HG03095 (cell line): ENCODE measurements around the gene ERBIN.
A peak's percentile ranks its signal among the peaks of the same experiment; 100 is the strongest.
"Not testable (repeated sequence)": the region's sequence is repeated elsewhere in the genome, so short reads cannot be mapped to it uniquely, and the experiment has no call there.

Experiments used
- ATAC-seq: cut with Tn5 transposase; IDR thresholded peaks from one replicate; pipeline ENCODE4 v1.9.1; 2021; ENCODE audit warnings: moderate library complexity; ENCODE audit not compliant: unreplicated experiment

Gene ERBIN

DNA sequence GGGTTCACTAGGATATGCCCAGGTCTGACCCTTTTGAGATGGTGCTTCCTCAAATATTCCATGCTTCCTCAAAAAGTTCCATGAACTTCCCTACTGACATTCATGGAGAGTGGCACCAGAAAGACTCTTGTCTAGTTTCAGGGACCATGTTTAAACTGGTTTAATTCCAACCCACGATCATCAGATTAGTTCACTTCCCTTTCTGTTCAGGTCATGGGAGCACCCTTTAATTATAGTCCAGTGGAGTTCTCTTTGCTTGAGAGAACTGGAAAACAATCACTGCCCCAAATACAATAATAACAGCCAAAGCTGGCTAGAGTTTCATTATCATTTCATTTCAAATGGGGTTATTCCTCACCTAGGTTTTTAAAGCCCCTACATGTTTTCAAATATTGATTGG, 9.7 kb upstream of the ERBIN start:
- no peak for ATAC-seq

DNA sequence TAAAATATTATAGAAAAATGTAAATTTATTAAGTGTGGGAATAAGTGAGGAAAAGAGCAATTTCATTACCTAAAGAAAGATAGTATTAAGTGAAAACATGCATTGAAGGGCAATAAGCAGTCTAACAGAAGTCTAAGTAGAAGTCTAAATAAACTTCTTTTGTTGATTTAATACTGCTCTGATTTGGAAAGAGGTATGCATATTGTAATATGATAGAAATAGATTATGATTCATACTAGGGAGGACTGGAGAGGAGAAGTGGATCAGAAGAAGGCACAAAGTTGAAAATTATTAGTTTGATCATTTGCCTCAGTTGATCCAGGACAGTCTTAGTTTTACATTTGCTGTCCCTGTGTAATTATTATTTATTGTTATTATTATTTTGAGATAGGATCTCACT, 6.6 kb upstream of the ERBIN start:
- ATAC-seq = no peak

DNA sequence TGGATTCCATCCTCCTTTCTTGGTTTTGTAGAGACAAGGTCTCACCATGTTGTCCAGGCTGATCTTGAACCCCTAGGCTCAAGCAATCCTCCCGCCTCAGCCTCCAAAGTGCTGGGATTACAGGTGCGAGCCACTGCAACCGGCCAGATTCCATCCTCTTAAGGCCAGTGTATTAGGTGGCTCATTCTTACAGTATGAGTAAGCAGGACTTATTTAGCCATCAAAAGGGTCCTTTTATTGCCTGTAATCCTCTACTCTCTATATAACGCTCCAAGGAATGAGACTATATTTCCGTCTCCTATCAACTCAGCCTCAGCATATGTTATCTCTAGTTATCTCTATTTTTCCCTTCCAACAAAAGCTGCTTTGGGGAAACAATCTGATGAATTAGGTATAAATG, 3.0 kb upstream of the ERBIN start:
- no peak for ATAC-seq

DNA sequence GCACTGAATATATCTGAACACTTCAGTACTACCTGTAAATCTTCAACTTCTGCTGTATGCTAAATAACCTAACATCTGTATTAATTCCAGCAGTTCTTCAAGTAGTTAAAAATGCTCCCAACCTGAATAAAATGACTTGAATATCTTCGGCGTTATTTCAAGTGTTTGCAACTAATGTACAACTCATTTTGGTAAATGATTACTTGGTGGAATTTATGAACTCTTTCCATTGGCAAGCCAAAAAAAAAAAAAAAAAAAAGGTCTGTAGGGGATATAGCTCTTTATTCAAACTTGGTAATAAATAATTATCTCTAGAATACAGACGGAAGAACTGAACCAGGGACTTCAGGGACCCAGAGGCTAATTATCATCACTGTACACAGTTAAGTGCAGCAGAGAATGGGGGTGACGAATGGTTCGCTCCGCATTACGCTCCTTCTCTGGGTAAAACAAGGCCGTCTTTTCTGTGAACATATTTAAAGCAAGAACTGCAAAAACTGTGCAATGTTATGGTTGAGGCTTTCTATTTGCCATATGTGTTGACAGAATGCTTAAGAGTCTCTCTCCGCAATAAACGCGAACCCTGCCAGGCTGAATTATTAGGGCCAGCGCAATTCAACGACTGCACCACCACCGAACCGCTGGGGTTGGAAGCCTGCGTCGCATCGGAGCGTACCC, 1.9 kb upstream of the ERBIN start:
- ATAC-seq = no peak

DNA sequence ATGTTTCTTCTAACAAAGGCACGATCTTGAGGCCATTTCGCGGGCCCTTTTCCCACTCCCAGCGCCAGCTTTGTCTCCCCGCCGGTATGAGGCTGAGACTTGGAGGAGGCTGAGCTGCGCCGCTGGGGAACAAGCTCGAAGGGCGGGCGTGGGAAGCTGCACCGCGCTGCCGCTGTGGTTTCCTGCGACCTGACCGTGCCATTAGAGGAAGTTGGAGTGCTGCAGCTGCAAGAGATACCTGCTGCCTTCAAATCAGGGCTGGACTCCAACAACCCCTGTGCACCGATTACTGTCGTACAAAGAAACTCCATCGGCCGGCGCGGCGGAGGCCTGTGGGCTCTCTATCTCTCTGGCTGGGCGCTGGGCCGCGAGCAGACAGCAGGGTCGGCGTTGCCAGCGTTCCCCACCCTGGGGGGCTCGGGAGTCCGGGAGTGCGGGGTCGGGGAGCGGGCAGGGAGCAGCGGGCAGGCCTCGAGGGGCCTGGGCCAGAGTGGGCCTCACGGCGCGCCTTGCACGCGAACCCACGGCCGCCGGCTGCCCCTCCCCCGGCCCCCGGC, 1.3 kb upstream of the ERBIN start:
- ATAC-seq = peak; percentile 59

DNA sequence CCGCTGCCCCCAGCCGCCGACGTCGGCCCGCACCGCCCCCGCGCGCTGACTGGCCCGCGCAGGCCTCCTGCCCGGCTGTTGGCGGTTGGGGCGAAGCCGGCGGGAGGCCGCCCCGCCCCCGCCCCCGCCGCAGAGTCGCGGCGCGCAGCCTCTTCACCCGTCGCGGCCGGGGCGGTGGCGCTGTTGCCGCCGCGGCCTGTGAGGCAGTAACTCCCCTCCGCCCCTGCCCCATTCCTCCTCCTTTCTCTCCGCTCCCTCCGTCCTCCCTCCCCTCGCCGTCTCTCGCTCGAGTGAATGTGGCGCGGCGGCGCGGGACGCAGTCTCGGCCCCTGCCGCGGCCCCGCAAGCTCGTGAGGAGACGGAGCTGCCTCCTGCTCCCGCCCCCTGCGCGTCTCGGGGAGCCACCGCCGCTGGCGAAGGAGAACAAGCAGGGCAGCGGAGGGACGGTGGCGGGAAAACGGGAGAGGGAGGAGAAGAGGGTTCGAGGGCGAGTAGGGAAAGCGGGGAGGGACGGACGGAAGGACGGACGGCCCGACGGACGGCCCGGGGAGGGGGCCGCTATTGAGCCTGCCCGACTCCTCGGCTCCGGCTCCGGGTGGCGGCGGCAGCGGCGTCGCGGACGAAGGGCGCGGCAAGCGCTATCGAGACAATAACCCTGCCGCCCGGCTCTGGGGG, 637 bp upstream of the ERBIN start:
- peak; percentile 52 for ATAC-seq

DNA sequence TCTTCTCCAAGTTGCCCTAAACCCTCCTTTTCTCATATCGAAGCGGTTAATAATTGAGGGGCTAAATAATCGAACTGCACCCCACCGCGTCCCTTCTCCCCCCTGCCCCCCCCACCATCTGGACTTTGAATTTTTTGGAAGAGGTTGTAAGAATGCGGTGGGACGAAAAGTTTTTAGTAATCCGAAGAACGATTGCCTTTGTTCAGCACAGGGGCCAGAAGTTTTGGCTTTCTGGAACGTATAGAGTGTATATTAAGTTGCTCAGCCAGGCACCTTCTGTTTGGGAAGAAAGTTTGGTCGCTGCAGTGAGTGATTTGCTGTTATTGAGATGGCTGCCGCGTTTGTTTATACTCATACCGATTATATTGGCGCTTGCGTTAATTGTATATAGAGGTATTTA, 518 bp downstream of the ERBIN start:
- ATAC-seq = no peak

DNA sequence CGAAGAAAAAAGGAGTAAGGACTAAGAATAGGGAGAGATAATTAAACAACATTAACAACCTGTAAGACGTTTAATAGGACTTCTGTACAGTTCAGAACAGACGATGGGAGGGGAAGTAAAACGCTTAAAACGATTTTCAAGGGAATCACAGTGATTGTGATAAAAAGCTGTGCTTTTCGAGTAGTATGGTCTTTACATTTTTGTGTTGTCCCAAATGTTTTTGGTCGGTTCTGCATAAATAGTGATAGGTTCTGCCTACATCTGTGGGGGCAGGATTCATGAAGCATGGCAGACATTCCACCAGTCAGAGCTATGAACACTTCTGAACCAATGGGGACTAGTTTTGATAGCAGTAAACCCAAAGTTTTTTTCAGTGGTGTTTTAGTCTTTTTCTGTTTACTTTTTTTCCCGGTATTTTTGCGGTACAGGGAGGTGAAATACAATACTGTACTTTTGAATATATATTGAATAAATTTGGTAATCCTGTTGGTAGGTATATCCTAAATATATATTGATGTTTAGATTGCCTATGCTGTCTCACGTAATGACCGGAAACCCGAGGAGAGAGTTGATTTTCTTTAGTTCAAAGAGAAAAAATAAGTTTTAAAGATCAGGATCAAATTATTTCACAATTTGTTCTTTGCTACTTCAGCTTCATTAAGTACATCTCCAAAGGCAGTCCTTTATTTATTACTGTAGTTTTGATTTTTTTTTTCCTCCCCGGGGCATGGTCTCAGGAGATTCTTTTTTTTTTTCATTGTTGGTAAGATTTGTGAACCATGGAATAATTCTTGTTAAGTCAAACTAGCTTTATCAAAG, 1.3 kb downstream of the ERBIN start:
- ATAC-seq = peak; percentile 26

DNA sequence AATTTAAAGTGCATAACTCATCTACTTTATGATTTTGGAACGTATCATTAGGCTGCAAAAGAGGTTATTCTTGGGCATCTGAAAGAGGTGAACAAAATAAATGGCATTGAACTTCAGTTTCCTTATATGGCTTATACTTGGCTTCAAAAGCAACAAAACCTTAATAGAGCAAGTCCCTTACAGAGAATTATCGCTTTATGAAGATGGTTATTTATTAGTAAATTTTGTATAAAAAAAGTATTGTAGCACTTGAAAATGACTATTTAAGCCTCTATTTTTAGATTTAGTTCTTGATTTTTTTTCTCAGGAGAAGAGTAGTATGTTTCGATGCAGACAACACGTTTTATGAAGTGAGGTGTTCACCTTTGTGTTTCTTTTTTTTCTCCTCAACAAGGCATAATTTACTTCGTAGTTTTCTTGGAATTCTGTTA, 2.0 kb downstream of the ERBIN start:
- no peak for ATAC-seq

DNA sequence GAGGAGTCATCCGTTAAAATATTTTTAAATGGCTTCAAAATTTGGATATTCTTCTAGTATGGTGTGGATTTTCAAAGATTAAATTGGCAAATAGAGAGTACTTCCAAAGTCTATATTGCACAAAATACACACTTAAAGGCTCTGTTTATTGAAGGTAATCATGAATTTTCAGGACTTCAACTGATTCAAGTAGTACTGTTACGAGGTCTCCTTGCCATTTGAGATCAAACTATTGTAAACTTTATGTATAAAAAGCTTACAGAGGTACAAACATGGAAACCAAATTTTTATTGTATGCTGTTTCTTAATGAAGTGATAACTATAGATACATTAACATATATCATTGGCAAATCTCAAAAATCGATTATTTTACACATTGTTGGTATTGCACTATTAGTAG, 2.5 kb downstream of the ERBIN start:
- ATAC-seq = no peak

DNA sequence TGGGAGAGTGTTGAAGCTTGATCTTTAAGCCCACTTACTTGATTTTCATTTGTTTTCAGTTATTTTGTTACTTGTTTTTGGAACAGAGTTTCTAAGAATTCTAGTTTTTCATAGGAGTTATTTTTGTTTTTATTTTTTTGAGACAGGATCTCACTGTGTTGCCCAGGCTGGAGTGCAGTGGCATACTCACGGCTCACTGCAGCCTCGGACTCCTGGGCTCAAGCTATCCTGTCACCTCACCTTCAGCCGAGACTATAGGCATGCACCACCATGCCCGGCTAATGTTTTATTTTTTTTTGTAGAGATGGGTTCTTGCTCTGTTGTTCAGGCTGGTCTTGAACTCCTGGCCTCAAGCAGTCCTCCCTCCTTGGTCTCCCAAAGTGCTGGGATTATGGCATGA, 6.3 kb downstream of the ERBIN start:
- ATAC-seq = no peak

DNA sequence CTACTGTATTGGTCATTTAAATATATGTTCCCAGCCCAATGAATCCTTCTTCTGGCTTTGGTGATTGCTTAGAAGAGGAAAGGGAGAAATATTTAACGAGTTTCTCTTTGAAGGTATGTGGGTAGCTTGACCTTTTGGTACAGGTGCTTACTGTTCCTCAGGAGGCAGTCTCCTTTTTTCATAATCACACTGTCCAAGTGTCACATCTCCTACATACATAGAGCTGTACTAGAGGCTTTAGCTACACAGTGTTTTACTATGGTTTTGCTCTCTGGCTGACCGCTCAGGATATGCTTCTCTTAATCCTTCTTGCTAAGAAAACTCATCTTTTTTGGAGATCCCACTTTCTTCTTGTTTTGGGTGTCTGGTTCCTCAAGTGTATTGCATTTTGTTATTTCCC, 6.9 kb downstream of the ERBIN start:
- no peak for ATAC-seq

DNA sequence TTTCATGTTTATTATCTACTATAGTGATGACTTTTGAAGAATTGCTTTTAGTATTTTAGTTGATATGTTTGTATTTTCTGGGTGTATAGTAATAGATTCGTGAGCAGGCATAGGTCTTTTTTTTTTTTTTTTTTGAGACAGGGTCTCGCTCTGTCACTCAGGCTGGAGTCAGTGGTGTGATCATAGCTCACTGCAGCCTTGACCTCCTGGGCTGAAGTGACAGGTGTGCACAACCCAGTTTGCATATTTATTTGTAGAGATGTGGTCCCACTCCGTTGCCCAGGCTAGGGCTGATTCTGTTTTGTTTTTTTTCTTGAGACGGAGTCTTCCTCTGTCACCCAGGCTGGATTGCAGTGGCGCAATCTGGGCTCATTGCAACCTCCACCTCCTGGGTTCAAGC, 11.9 kb downstream of the ERBIN start:
- peak; percentile 87 for ATAC-seq

DNA sequence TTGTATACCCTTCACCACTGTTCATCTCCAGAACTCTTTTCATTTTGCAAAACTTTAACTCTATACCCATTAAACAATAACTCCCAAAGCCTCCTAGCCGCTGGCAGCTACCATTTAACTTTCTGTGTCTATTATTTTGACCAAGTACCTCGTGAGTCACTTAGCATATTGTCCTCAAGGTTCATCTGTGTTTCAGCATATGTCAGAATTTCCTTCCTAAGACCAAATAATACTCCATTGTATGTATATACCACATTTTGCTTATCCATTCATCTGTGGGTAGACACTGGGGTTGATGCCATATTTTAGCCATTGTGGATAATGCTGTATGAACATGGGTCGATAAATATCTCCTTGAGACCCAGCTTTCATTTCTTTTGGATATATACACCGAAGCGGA, 17.4 kb downstream of the ERBIN start:
- ATAC-seq = no peak

DNA sequence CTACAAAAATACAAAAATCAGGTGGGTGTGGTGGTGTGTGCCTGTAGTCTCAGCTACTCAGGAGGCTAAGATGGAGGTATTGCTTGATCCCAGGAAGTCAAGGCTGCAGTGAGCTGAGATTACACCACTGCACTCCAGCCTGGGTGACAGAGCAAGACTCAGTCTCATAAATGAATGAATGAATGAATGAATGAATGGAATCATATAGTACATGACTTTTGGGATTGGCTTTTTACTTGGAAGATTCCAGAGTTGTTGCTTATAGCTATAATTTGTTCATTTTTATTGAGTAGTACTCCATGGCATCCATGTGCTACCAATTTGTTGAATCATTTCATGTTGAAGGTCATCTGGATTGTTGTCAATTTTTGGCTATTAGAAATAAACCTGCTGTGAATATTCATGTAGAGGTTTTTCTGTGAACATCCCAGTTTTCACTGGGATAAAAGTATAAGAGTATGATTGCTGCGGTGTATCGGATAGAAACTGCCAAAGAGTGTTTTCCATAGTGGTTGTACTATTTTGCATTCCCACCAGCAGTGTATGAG, 19.9 kb downstream of the ERBIN start:
- ATAC-seq = no peak

DNA sequence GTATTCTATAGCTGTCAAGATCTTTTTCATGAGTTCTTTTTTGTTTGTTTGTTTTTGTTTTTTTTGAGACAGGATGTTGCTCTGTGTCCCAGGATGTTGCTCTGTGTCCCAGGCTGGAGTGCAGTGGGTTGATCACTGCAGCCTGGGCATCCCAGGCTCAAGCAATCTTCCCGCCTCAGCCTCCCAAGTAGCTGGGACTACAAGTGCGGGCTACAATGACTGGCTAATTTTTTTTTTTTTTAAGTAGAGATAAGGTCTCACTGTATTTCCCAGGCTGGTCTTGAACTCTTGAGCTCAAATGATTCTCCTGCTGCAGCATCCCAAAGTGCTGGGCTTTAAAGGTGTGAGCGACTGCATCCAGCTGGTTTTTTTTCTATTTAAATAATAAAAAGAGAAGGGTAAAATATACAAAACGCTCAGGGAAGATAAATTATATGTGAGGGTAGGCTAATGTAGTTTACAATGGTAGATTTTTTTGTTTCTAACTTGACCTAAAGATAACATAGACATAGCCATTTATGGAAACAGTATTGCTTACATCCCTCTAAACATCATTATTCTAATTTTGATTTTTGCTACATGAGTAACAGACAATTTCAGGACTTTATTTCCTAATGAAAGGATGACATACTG, 21.9 kb downstream of the ERBIN start:
- no peak for ATAC-seq

DNA sequence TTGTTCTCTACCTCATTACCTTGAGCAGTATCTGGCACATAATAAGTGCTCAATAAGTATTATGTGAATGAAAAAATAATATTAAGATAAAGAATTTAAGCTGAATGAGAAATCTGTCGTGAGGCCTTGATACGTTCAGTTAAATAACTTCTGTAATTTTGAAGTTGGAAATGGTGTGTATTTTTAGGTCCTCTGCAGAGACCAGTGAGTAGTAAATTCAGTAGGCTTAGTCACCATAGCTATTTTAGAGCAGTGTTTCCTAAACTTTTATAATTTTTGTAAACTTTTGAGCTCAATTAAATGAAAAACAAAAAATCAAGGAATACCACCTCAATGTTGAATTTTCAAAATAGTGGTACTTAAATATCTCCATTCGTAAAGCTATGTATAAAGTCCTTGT, 25.0 kb downstream of the ERBIN start:
- no peak for ATAC-seq

DNA sequence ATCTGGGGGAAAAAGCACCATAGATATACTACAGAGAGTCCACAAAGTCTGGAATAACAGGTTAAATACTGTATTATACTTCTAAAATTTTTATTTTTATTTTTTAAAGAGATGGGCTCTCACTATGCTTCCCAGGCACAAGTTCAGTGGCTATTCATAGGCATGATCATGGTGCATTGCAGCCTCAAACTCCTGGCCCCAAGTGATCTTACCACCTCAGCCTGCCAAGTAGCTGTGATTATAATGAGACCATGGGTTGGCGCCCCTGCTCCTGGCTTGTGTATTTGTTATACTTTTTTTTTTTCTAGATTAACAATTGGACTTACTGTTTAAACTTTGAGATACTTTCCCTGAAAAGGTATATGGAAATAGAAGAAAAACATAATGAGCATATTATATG, 25.9 kb downstream of the ERBIN start:
- no peak for ATAC-seq

DNA sequence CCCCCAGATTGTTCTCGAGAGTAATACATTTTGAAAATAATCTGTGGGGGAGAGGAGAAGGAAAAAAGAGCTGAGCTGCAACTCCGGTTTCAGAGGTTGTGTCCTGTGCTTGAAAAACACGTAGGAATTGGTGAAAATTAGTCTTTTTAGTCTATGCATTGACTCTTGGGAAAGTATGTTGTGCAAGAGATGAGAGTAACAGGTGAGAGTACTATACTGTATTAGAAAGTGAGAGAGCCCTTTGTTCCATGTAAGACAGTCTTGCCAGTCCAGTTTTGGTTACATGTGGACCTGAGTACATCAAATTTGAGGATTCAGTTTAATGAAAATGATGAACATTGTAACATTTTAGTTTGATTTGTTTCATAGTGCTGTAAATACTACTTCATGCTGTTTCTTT, 27.8 kb downstream of the ERBIN start:
- no peak for ATAC-seq

DNA sequence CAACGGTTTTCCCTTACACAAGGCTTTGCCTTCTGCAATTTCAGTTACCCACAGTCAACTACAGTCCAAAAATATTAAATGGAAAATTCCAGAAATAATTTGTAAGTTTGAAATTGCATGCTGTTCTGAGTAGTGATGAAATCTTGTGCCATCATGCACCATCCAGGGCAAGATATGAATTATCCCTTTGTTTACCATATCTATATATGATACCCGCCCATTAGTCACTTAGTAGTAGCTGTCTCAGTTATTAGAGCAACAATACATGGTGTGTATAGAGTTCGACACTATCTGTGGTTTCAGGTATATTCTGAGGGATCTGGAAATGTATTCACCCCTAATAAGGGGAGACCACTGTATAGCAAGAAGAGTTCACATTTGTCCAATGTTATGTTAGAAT, 29.4 kb downstream of the ERBIN start:
- ATAC-seq = no peak

DNA sequence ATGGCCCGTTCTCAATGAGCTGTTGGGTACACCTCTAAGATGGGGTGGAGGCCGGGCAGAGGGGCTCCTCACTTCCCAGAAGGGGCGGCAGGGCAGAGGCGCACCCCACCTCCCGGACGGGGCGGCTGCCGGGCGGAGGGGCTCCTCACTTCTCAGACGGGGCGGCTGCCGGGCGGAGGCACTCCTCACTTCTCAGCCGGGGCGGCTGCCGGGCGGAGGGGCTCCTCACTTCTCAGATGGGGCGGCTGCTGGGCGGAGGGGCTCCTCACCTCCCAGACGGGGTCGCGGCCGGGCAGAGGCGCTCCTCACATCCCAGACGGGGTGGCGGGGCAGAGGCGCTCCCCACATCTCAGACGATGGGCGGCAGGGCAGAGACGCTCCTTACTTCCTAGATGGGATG, 31.3 kb downstream of the ERBIN start:
- not testable (repeated sequence) for ATAC-seq
